K562 (cell line): ENCODE data around the gene UBE2L5. TPM values are rescaled to one million over a fixed set of nuclear protein-coding genes. Genes with fewer than 3 reads are reported as not detected.

Experiments
- CGGBP1 ChIP-seq: fragments of 250-450 bp; sonication (Bioruptor Pico); IDR thresholded peaks from 2 replicates; pipeline ENCODE4 v1.9.0; 2021; ENCODE audit warnings: mild to moderate bottlenecking
- CREB1 ChIP-seq, 2 experiments: sonication (generic) in 1 of 2; formaldehyde crosslinking in 1 of 2; IDR thresholded peaks; 2 replicates each; pipeline versions ENCODE4 v1.6.1 to v1.8.0; 2012 to 2022; ENCODE audit warnings: inconsistent platforms in 1 of 2, mild to moderate bottlenecking in 1 of 2, missing genetic modification reagents in 1 of 2, moderate library complexity in 1 of 2
- FIP1L1 ChIP-seq: fragments of 200-400 bp; formaldehyde crosslinking; IDR thresholded peaks from 2 replicates; pipeline ENCODE4 v1.6.1; 2018; ENCODE audit warnings: mild to moderate bottlenecking, low read depth, low read length; ENCODE audit not compliant: poor library complexity, severe bottlenecking
- FOSL1 ChIP-seq: fragments of 200-800 bp; sonication (Bioruptor generic); conservative IDR thresholded peaks from 2 replicates; pipeline ENCODE4 v1.6.1; 2016; ENCODE audit warnings: missing genetic modification characterization, missing compliant biosample characterization
- HNRNPLL ChIP-seq: fragments of 200-400 bp; formaldehyde crosslinking; IDR thresholded peaks from 2 replicates; pipeline ENCODE4 v1.6.1; 2017; ENCODE audit warnings: low read length, low read depth, mild to moderate bottlenecking; ENCODE audit not compliant: poor library complexity, severe bottlenecking
- MCM7 ChIP-seq, 2 experiments: fragments of 450-650 bp; IDR thresholded peaks; 2 replicates each; pipeline ENCODE4 v1.6.1; 2016 to 2018
- MITF ChIP-seq: IDR thresholded peaks from 2 replicates; pipeline ENCODE4 v1.6.1; 2014; ENCODE audit warnings: antibody characterized with exemption
- NCOA2 ChIP-seq, 2 experiments: fragments of 450-650 bp; IDR thresholded peaks; 2 replicates each; pipeline ENCODE4 v1.6.1; 2018; ENCODE audit warnings: mild to moderate bottlenecking in 2 of 2, moderate library complexity in 1 of 2; ENCODE audit not compliant: partially characterized antibody in 2 of 2
- NEUROD1 ChIP-seq: fragments of 150-350 bp; IDR thresholded peaks from 2 replicates; pipeline ENCODE4 v1.6.1; 2014; ENCODE audit warnings: borderline replicate concordance, low read length, low read depth; ENCODE audit not compliant: partially characterized antibody
- POLR2G ChIP-seq: fragments of 200-400 bp; formaldehyde crosslinking; IDR thresholded peaks from 2 replicates; pipeline ENCODE4 v1.6.1; 2017; ENCODE audit warnings: low read depth, mild to moderate bottlenecking, antibody characterized with exemption, low read length, moderate library complexity
- TFE3 ChIP-seq: fragments of 450-650 bp; formaldehyde crosslinking; IDR thresholded peaks from 2 replicates; pipeline ENCODE4 v1.4.0; 2020; ENCODE audit warnings: mild to moderate bottlenecking, mixed read lengths
- ZBTB33 ChIP-seq: sonication (generic); formaldehyde crosslinking; IDR thresholded peaks from 2 replicates; pipeline ENCODE4 v1.8.1; 2023; ENCODE audit warnings: mild to moderate bottlenecking, missing genetic modification reagents
- ZMIZ1 ChIP-seq, 2 experiments: fragments of 150-350 bp in 1 of 2; IDR thresholded peaks; 2 replicates each; pipeline ENCODE4 v1.6.1; 2012 to 2016; ENCODE audit warnings: low read depth in 2 of 2, low read length in 2 of 2, mild to moderate bottlenecking in 1 of 2, moderate library complexity in 1 of 2
- ZNF174 ChIP-seq: fragments of 250-450 bp; sonication (Bioruptor Pico); IDR thresholded peaks from 2 replicates; pipeline ENCODE4 v1.4.0; 2020; ENCODE audit warnings: mild to moderate bottlenecking
- ZNF408 ChIP-seq: fragments of 250-450 bp; sonication (Bioruptor Pico); IDR thresholded peaks from 2 replicates; pipeline ENCODE4 v1.4.0; 2020; ENCODE audit warnings: low read depth, mild to moderate bottlenecking, moderate library complexity
- ZNF449 ChIP-seq: fragments of 250-450 bp; sonication (Bioruptor Pico); IDR thresholded peaks from 2 replicates; pipeline ENCODE4 v1.8.0; 2022; ENCODE audit warnings: moderate library complexity, mild to moderate bottlenecking, inconsistent platforms
- polyA plus RNA-seq, 8 experiments: library from polyadenylated mRNA; depleted of rRNA in 4 of 8; stranded (reverse) in 5 of 8; unstranded in 3 of 8; fragments of >200 nt; fragmentation: Nextera tagmentation in 2 of 8; fragmentation: Illumina TruSeq in 1 of 8; extraction: Ambion mirVana in 2 of 8; extraction: Trizol in 1 of 8; gene quantifications; 2 replicates each; pipeline versions ENCODE4 v1.2.1 to v1.2.3, GENCODE V29; 2011 to 2014; ENCODE audit warnings: inconsistent platforms in 1 of 8, missing spikeins in 1 of 8
- total RNA-seq, 7 experiments: library from RNA; depleted of rRNA in 6 of 7; stranded (reverse); fragments of >200 nt in 6 of 7; fragmentation: Illumina TruSeq in 2 of 7; extraction: Trizol in 2 of 7; gene quantifications; 2 replicates each; pipeline versions ENCODE4 v1.2.1 to v1.2.3, GENCODE V29; 2011 to 2021; ENCODE audit warnings: low replicate concordance in 1 of 7

UBE2L5 gene
- total and polyA plus RNA-seq, 9 of the 15 experiments (the other 6 are each of a cell fraction or from before 2014, with no cell fraction given) = 0.22 to 1.5 (median 0.86) TPM; not detected in 6

GRCh38 chr13:30463787-30464495, 41.6 kb downstream of the UBE2L5 start (continued):
- no peak for TF ChIP-seq ZNF449 (CRISPR knock-in tag)
- TF ChIP-seq FOSL1 (tag) = no peak
- no peak for TF ChIP-seq ZMIZ1 (IDR thresholded peaks at IDR 0.05; ENCODE audit: low read depth in 2 of 2, low read length in 2 of 2)
- TF ChIP-seq HNRNPLL = peak; percentile 44
- no peak for TF ChIP-seq ZNF408
- TF ChIP-seq CREB1 (IDR thresholded peaks at IDR 0.05) = no peak
- no peak for TF ChIP-seq CREB1 (CRISPR knock-in tag; IDR thresholded peaks at IDR 0.05)
- no peak for TF ChIP-seq CGGBP1 (CRISPR knock-in tag)
- no peak for TF ChIP-seq MITF
- TF ChIP-seq MCM7 (IDR thresholded peaks at IDR 0.05) = no peak
- TF ChIP-seq ZBTB33 = no peak
- TF ChIP-seq ZNF174 = no peak
- TF ChIP-seq NCOA2 (IDR thresholded peaks at IDR 0.05; ENCODE audit: partially characterized antibody in 2 of 2) = no peak
- no peak for TF ChIP-seq POLR2G
- TF ChIP-seq TFE3 (CRISPR knock-in tag) = no peak
- no peak for TF ChIP-seq NEUROD1
- no peak for TF ChIP-seq FIP1L1
